ENCODE data around the gene IL1R1.
"Not testable (repeated sequence)": the region's sequence is repeated elsewhere in the genome, so short reads cannot be mapped to it uniquely, and the experiment has no call there.

- TF ChIP-seq POLR2A, CTCF, POLR2AphosphoS5 (IDR thresholded peaks at IDR 0.05): not testable (repeated sequence)
These were observed 35.5 kb upstream of the IL1R1 start for GRCh38 chr2:102106813-102107740.

All from prostate gland (tissue), 2 donors.